Activated B cell treated with CpG ODN at 0.5 μM for 24 hours (primary cell): Measurements from ENCODE around the gene SH3D19. TPM values are rescaled to one million over a fixed set of nuclear protein-coding genes. Genes with fewer than 3 reads are reported as not detected.
A peak's percentile ranks its signal among the peaks of the same experiment; 100 is the strongest.

Experiments used
- ATAC-seq: fragments of 200-7000 bp; cut with Tn5 transposase; one replicate; pipeline ENCODE4 v1.10.0; 2021; ENCODE audit warnings: low read depth, mild to moderate bottlenecking, moderate library complexity
- CTCF ChIA-PET: fragments of 350-600 bp; sonication (Branson Sonifier 250); formaldehyde crosslinking; loops from one replicate; lab custom pipeline; 2021; ENCODE audit warnings: antibody characterized with exemption; lab: Charles Lee
- POLR2A ChIA-PET: fragments of 350-600 bp; sonication (Branson Sonifier 250); formaldehyde crosslinking; loops from one replicate; lab custom pipeline; 2021; ENCODE audit warnings: antibody characterized with exemption; lab: Charles Lee
- DNase-seq: peaks from one replicate; pipeline ENCODE4 v3.0.0; 2022
- H3K27ac Mint-ChIP-seq: one replicate; pipeline ENCODE4 v1.8.0; 2020; ENCODE audit warnings: mixed read lengths
- H3K27me3 Mint-ChIP-seq: one replicate; pipeline ENCODE4 v1.8.0; 2021; ENCODE audit warnings: mixed read lengths
- H3K36me3 Mint-ChIP-seq: one replicate; pipeline ENCODE4 v1.8.0; 2021; ENCODE audit warnings: low read depth, mixed read lengths
- H3K4me1 Mint-ChIP-seq: one replicate; pipeline ENCODE4 v1.8.0; 2021; ENCODE audit warnings: mixed read lengths
- H3K4me3 Mint-ChIP-seq: one replicate; pipeline ENCODE4 v1.8.0; 2020; ENCODE audit warnings: mild to moderate bottlenecking, mixed read lengths
- H3K9me3 Mint-ChIP-seq: one replicate; pipeline ENCODE4 v1.8.0; 2020; ENCODE audit warnings: mixed read lengths
- intact Hi-C: fragments of 100-400 bp; cut with micrococcal nuclease; formaldehyde crosslinking; loops from one replicate; pipeline ENCODE4 v1.15.1; 2024
- total RNA-seq: library from RNA; stranded (reverse); gene quantifications from 2 replicates; pipeline ENCODE4 v1.2.3, GENCODE V29; 2022
- TF ChIP-seq, protein P1 (sequence below): fragments of 200-600 bp; IDR thresholded peaks from one replicate; pipeline ENCODE4 v1.8.0; 2022; ENCODE audit warnings: antibody characterized with exemption, mild to moderate bottlenecking

The SH3D19 gene
- total RNA-seq, 1 donor from 2014 or later = not detected

DNA sequence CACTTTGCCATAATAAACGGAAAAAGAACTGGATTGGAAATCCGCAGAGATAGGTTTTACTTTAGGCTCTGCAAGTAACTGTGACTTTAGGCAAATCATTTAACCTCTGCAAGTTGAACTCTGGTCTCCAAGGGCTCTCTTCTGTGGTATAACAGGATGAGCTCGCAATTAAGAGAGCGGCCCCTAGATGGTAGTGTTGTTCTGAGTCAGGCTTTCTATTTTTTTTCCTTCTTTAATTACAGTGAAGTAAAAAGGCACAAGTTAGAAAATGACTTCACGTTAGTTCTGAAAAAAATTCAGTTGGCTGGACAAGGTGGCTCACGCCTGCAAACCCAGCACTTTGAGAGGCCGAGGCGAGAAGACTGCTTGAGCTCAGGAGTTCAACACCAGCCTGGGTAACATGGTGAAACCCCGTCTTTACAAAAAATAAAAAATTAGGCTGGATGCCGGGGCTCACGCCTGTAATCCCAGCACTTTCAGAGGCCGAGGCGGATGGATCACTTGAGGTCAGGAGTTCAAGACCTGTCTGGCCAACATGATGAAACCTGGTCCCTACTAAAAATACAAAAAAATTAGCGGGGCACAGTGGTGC is 207.9 kb downstream of the SH3D19 start:
- ChIA-PET POLR2A (interaction anchor here (1.0 to 2.1 kb wide), 2 partner anchors 9 to 13 kb away, joined by 4 to 10 read pairs; no protein-coding TSS in a partner anchor), CTCF (interaction anchor here (0.7 to 1.2 kb wide), 7 partner anchors 10 to 1968 kb away, joined by 3 read pairs; no protein-coding TSS in a partner anchor)
- TF ChIP-seq, protein P1, sequence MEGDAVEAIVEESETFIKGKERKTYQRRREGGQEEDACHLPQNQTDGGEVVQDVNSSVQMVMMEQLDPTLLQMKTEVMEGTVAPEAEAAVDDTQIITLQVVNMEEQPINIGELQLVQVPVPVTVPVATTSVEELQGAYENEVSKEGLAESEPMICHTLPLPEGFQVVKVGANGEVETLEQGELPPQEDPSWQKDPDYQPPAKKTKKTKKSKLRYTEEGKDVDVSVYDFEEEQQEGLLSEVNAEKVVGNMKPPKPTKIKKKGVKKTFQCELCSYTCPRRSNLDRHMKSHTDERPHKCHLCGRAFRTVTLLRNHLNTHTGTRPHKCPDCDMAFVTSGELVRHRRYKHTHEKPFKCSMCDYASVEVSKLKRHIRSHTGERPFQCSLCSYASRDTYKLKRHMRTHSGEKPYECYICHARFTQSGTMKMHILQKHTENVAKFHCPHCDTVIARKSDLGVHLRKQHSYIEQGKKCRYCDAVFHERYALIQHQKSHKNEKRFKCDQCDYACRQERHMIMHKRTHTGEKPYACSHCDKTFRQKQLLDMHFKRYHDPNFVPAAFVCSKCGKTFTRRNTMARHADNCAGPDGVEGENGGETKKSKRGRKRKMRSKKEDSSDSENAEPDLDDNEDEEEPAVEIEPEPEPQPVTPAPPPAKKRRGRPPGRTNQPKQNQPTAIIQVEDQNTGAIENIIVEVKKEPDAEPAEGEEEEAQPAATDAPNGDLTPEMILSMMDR = no peak
- intact Hi-C loops = loop anchor here (1.0 to 5.0 kb wide), 3 partner anchors 245 to 644 kb away; partner anchors contain the start of gene GATB
- DNase-seq = no peak
- no peaks in the 10 kb centered on the region for H3K9me3 Mint-ChIP-seq
- no peak overlapping the region for H3K4me3 Mint-ChIP-seq
- H3K4me1 Mint-ChIP-seq = peaks cover 4% of the 10 kb centered on the region
- H3K27ac Mint-ChIP-seq = no peak overlapping the region
- peak; percentile 95 for ATAC-seq
- no peaks in the 10 kb centered on the region for H3K27me3 Mint-ChIP-seq
- H3K36me3 Mint-ChIP-seq = peaks cover 9% of the 10 kb centered on the region

DNA sequence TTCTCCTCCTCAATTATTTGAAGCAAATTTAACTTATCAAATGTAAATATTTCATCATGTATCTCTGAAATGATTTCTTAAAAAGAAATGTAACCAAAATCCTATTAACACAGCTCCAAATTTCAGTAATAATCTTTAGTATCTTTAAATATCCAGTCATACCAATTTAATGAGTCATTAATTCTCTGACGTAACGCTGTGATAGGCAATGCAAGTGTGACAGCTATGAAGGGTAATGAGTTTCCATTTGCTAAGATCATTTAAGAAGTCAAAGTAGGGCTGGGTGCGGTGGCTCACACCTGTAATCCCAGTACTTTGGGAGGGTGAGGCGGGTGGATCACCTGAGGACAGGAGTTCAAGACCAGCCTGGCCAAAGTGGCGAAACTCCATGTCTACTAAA is 210.4 kb downstream of the SH3D19 start:
- intact Hi-C loops = loop anchor here (5.0 kb wide), 2 partner anchors 247 to 487 kb away; no protein-coding TSS in a partner anchor
- H3K27ac Mint-ChIP-seq = no peak overlapping the region
- H3K27me3 Mint-ChIP-seq = no peaks in the 10 kb centered on the region
- DNase-seq = no peak
- POLR2A ChIA-PET = interaction anchor here (1.1 kb wide), 1 partner anchor 15 kb away, joined by 3 read pairs; no protein-coding TSS in a partner anchor
- H3K36me3 Mint-ChIP-seq = peaks cover 14% of the 10 kb centered on the region
- TF ChIP-seq, protein P1 = no peak
- H3K4me1 Mint-ChIP-seq = peaks cover 4% of the 10 kb centered on the region
- no peaks in the 10 kb centered on the region for H3K9me3 Mint-ChIP-seq
- CTCF ChIA-PET = no interaction called here
- no peak overlapping the region for H3K4me3 Mint-ChIP-seq
- no peak for ATAC-seq

DNA sequence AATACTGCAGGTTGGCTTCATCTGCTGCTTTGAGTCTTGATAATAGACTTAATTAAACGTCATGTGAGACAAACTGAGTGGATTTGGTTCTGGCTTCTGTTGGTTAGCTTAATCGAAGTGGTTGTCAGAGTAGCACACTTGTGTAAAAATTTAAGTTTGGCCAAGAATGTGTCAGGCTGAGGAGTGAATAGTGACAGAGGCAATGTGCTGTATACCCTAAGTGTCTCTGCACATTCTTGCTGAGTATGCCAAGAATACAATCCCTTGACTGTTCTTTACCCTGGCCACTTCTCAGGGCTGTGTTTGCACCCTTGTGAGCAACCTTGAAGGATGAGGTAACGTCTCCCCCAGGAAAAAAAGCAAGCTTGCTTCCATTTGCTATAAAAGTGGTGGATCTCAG is 211.1 kb downstream of the SH3D19 start:
- no peaks in the 10 kb centered on the region for H3K27me3 Mint-ChIP-seq
- intact Hi-C loops = no loop called here
- POLR2A ChIA-PET = interaction anchor here (0.6 to 1.4 kb wide), 3 partner anchors 14 to 109 kb away, joined by 3 to 8 read pairs (median 3); no protein-coding TSS in a partner anchor
- peaks cover 4% of the 10 kb centered on the region for H3K4me1 Mint-ChIP-seq
- ATAC-seq (no peak), DNase-seq (no peak)
- TF ChIP-seq, protein P1 = no peak
- no peak overlapping the region for H3K27ac Mint-ChIP-seq
- H3K9me3 Mint-ChIP-seq = no peaks in the 10 kb centered on the region
- H3K4me3 Mint-ChIP-seq = no peak overlapping the region
- CTCF ChIA-PET = no interaction called here
- H3K36me3 Mint-ChIP-seq = peaks cover 14% of the 10 kb centered on the region

DNA sequence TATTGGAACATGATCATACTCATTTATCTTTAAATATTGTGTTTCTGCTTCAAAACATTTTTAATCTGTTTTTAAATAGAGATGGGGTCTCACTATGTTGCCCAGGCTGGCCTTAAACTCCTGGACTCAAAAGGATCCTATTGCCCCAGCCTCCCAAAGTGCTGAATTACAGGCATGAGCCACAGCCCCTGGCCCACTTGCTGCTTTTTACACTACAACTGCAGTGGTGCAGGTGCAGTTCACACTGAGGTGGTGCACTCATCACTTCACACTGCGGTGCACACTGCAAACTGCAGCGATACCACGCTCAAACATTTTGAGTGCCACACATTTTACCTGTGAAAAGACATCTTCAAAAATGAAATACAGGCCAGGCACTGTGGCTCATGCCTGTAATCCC is 215.2 kb downstream of the SH3D19 start:
- peaks cover 45% of the 10 kb centered on the region for H3K36me3 Mint-ChIP-seq
- H3K4me1 Mint-ChIP-seq = no peaks in the 10 kb centered on the region
- no peak for ATAC-seq
- H3K27ac Mint-ChIP-seq = no peak overlapping the region
- no peak overlapping the region for H3K4me3 Mint-ChIP-seq
- intact Hi-C loops = no loop called here
- TF ChIP-seq, protein P1 = no peak
- CTCF ChIA-PET = no interaction called here
- H3K9me3 Mint-ChIP-seq = no peaks in the 10 kb centered on the region
- H3K27me3 Mint-ChIP-seq = no peaks in the 10 kb centered on the region
- POLR2A ChIA-PET = interaction anchor here (0.7 to 1.0 kb wide), 2 partner anchors 10 to 1367 kb away, joined by 3 to 4 read pairs; no protein-coding TSS in a partner anchor
- no peak for DNase-seq

DNA sequence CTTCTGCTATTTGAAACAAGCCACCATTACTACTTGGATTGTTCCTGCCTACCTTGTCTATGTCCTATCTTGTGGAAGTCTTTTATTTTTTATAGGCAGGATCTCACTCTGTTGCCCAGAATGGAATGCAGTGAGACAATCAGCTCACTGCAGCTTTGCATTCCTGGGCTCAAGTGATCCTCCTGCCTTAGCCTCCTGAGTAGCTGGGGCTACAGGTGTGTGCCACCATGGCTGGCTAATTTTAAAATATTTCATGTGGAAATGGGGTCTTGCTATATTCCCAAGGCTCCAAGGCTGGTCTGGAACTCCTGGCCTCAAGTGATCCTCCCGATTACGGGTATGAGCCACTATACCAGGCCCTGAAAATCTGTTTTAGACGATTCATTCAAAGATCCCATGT is 218.3 kb downstream of the SH3D19 start:
- ATAC-seq (no peak), DNase-seq (no peak)
- CTCF ChIA-PET = no interaction called here
- intact Hi-C loops = no loop called here
- H3K27ac Mint-ChIP-seq = no peak overlapping the region
- TF ChIP-seq, protein P1 = no peak
- peaks cover 60% of the 10 kb centered on the region for H3K36me3 Mint-ChIP-seq
- POLR2A ChIA-PET = no interaction called here
- H3K9me3 Mint-ChIP-seq = no peaks in the 10 kb centered on the region
- H3K27me3 Mint-ChIP-seq = no peaks in the 10 kb centered on the region
- H3K4me1 Mint-ChIP-seq = peaks cover 3% of the 10 kb centered on the region
- no peak overlapping the region for H3K4me3 Mint-ChIP-seq
